WTC11 (cell line): Measurements from ENCODE around the gene ADAMTS12. TPM values are rescaled to one million over a fixed set of nuclear protein-coding genes. Genes with fewer than 3 reads are reported as not detected.

Experiments used
- ATAC-seq: fragments of 200-7000 bp; cut with Tn5 transposase; 2 replicates; pipeline ENCODE4 v1.10.0; 2021; ENCODE audit warnings: mild to moderate bottlenecking, moderate library complexity
- CTCF ChIA-PET: fragments of 300-600 bp; sonication (Branson Sonifier 250); formaldehyde crosslinking; loops from one replicate; lab custom pipeline; 2021; ENCODE audit warnings: antibody characterized with exemption; lab: Charles Lee
- POLR2A ChIA-PET: fragments of 350-600 bp; sonication (Branson Sonifier 250); formaldehyde crosslinking; loops from one replicate; lab custom pipeline; 2021; ENCODE audit warnings: antibody characterized with exemption; lab: Charles Lee
- DNase-seq: peaks from one replicate; pipeline ENCODE4 v3.0.0; 2021; ENCODE audit warnings: low spot score
- H3K27ac Mint-ChIP-seq: 2 replicates; pipeline ENCODE4 v1.8.0; 2021; ENCODE audit warnings: mixed read lengths
- H3K27me3 Mint-ChIP-seq: 2 replicates; pipeline ENCODE4 v1.8.0; 2021; ENCODE audit warnings: low read depth, mild to moderate bottlenecking, moderate library complexity, mixed read lengths
- H3K36me3 Mint-ChIP-seq: 2 replicates; pipeline ENCODE4 v1.8.0; 2021; ENCODE audit warnings: mixed read lengths
- H3K4me1 Mint-ChIP-seq: 2 replicates; pipeline ENCODE4 v1.8.0; 2022; ENCODE audit warnings: mixed read lengths
- H3K4me3 Mint-ChIP-seq: 2 replicates; pipeline ENCODE4 v1.8.0; 2021; ENCODE audit warnings: mild to moderate bottlenecking, moderate library complexity, mixed read lengths
- H3K9me3 Mint-ChIP-seq: 2 replicates; pipeline ENCODE4 v1.8.0; 2021; ENCODE audit warnings: mixed read lengths
- ATF3 ChIP-seq: sonication (generic); formaldehyde crosslinking; conservative IDR thresholded peaks from 2 replicates; pipeline ENCODE4 v1.8.1; 2022; ENCODE audit warnings: mild to moderate bottlenecking, missing genetic modification reagents
- CREB1 ChIP-seq: sonication (generic); formaldehyde crosslinking; IDR thresholded peaks from 2 replicates; pipeline ENCODE4 v1.8.0; 2023; ENCODE audit warnings: mild to moderate bottlenecking, missing genetic modification reagents
- CREM ChIP-seq: sonication (generic); formaldehyde crosslinking; IDR thresholded peaks from 2 replicates; pipeline ENCODE4 v1.8.1; 2022; ENCODE audit warnings: mild to moderate bottlenecking, missing genetic modification reagents, moderate library complexity
- EMX1 ChIP-seq: fragments of 250-450 bp; sonication (Bioruptor Pico); IDR thresholded peaks from 2 replicates; pipeline ENCODE4 v1.8.0; 2021; ENCODE audit warnings: mild to moderate bottlenecking
- ESRRA ChIP-seq: sonication (generic); formaldehyde crosslinking; IDR thresholded peaks from 2 replicates; pipeline ENCODE4 v1.8.1; 2022; ENCODE audit warnings: mild to moderate bottlenecking, missing genetic modification reagents, borderline replicate concordance
- ETV6 ChIP-seq: sonication (generic); formaldehyde crosslinking; IDR thresholded peaks from 2 replicates; pipeline ENCODE4 v1.8.1; 2022; ENCODE audit warnings: mild to moderate bottlenecking, missing genetic modification reagents
- FOXJ3 ChIP-seq: sonication (generic); formaldehyde crosslinking; IDR thresholded peaks from 2 replicates; pipeline ENCODE4 v1.9.0; 2021; ENCODE audit warnings: missing genetic modification reagents, mild to moderate bottlenecking, borderline replicate concordance
- FOXK1 ChIP-seq: sonication (generic); formaldehyde crosslinking; IDR thresholded peaks from 2 replicates; pipeline ENCODE4 v1.8.0; 2022; ENCODE audit warnings: mild to moderate bottlenecking, moderate library complexity, missing genetic modification reagents
- GABPB1 ChIP-seq: sonication (generic); formaldehyde crosslinking; IDR thresholded peaks from 2 replicates; pipeline ENCODE4 v1.8.1; 2023; ENCODE audit warnings: mild to moderate bottlenecking, missing genetic modification reagents
- GRHL2 ChIP-seq: fragments of 250-450 bp; sonication (Bioruptor Pico); IDR thresholded peaks from 2 replicates; pipeline ENCODE4 v1.8.0; 2022; ENCODE audit warnings: mild to moderate bottlenecking, moderate library complexity; ENCODE audit not compliant: insufficient replicate concordance, severe bottlenecking
- HMGA2 ChIP-seq: fragments of 250-450 bp; sonication (Bioruptor Pico); IDR thresholded peaks from 2 replicates; pipeline ENCODE4 v1.4.0; 2021; ENCODE audit warnings: mild to moderate bottlenecking, moderate library complexity
- NFATC4 ChIP-seq: fragments of 250-450 bp; sonication (Bioruptor Pico); IDR thresholded peaks from 2 replicates; pipeline ENCODE4 v1.9.0; 2021; ENCODE audit warnings: mild to moderate bottlenecking
- NFYB ChIP-seq: sonication (generic); formaldehyde crosslinking; conservative IDR thresholded peaks from 2 replicates; pipeline ENCODE4 v1.8.0; 2022; ENCODE audit warnings: low read depth, missing genetic modification reagents
- OVOL2 ChIP-seq: fragments of 250-450 bp; sonication (Bioruptor Pico); IDR thresholded peaks from 2 replicates; pipeline ENCODE4 v1.9.0; 2021; ENCODE audit warnings: mild to moderate bottlenecking, borderline replicate concordance
- SMAD3 ChIP-seq: sonication (generic); formaldehyde crosslinking; IDR thresholded peaks from 2 replicates; pipeline ENCODE4 v1.8.0; 2022; ENCODE audit warnings: missing genetic modification reagents, mild to moderate bottlenecking, borderline replicate concordance
- ZBTB21 ChIP-seq: sonication (generic); formaldehyde crosslinking; IDR thresholded peaks from 2 replicates; pipeline ENCODE4 v1.8.1; 2023; ENCODE audit warnings: mild to moderate bottlenecking, missing genetic modification reagents, borderline replicate concordance
- ZNF121 ChIP-seq: sonication (generic); formaldehyde crosslinking; IDR thresholded peaks from 2 replicates; pipeline ENCODE4 v1.8.0; 2023; ENCODE audit warnings: missing genetic modification reagents
- ZNF281 ChIP-seq: sonication (generic); formaldehyde crosslinking; IDR thresholded peaks from 2 replicates; pipeline ENCODE4 v1.8.0; 2023; ENCODE audit warnings: mild to moderate bottlenecking, missing genetic modification reagents
- ZNF396 ChIP-seq: fragments of 250-450 bp; sonication (Bioruptor Pico); IDR thresholded peaks from 2 replicates; pipeline ENCODE4 v1.8.0; 2021; ENCODE audit warnings: mild to moderate bottlenecking, moderate library complexity, borderline replicate concordance
- ZNF423 ChIP-seq: fragments of 250-450 bp; sonication (Bioruptor Pico); IDR thresholded peaks from 2 replicates; pipeline ENCODE4 v2.1.2; 2022; ENCODE audit warnings: mild to moderate bottlenecking, moderate library complexity
- total RNA-seq: library from RNA; stranded (reverse); gene quantifications from 3 replicates; pipeline ENCODE4 v1.2.3, GENCODE V29; 2021
- TF ChIP-seq, protein P1 (sequence below): fragments of 250-450 bp; sonication (Bioruptor Pico); IDR thresholded peaks from 2 replicates; pipeline ENCODE4 v1.9.0; 2021; ENCODE audit warnings: moderate library complexity, mild to moderate bottlenecking, inconsistent platforms, borderline replicate concordance
- TF ChIP-seq, protein P2 (sequence below): fragments of 200-600 bp; IDR thresholded peaks from 2 replicates; pipeline ENCODE4 v1.8.0; 2022; ENCODE audit warnings: antibody characterized with exemption
- TF ChIP-seq, protein P3 (sequence below): sonication (generic); formaldehyde crosslinking; IDR thresholded peaks from 2 replicates; pipeline ENCODE4 v1.8.0; 2023; ENCODE audit warnings: missing genetic modification reagents, mild to moderate bottlenecking, borderline replicate concordance

The ADAMTS12 gene
- total RNA-seq, 1 experiment from 2014 or later, result 13.5 TPM

DNA sequence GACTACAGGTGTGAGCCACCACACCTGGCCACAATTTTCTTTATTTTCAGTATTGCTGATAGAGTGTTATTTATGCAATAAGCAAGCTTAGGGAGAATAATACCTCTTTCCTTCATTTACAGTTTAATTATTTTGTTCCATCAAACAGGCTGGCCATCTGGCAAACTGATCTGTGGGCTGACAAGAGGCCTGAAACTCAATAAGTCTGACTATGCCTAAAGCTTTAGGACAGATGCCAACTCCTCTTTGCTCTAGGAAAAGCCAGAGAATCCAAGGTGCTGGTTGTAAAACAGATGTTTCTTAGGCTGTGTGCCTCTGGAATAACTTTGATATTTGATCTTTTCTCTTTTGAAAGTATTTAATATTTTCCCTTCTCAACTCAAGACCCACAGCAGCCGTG, 352.6 kb downstream of the ADAMTS12 start:
- peaks cover 10% of the 10 kb centered on the region for H3K9me3 Mint-ChIP-seq
- TF ChIP-seq NFATC4 (CRISPR knock-in tag), result no peak
- TF ChIP-seq SMAD3, result no peak
- TF ChIP-seq ZNF396, result no peak
- TF ChIP-seq NFYB (CRISPR knock-in tag), result no peak
- no peak for TF ChIP-seq GABPB1 (CRISPR knock-in tag)
- TF ChIP-seq ZBTB21 (CRISPR knock-in tag), result no peak
- no peak for TF ChIP-seq CREM (CRISPR knock-in tag)
- DNase-seq (no peak), ATAC-seq (no peak)
- H3K36me3 Mint-ChIP-seq, result no peaks in the 10 kb centered on the region; the same call in 1 of the 2 replicates
- H3K4me1 Mint-ChIP-seq, result peaks cover 3% of the 10 kb centered on the region; the same call in 1 of the 2 replicates
- ChIA-PET POLR2A (no interaction called here), CTCF (interaction anchor here (1.4 kb wide), 1 partner anchor 50 kb away, joined by 6 read pairs; no protein-coding TSS in a partner anchor)
- H3K4me3 Mint-ChIP-seq, result no peak overlapping the region
- H3K27ac Mint-ChIP-seq, result no peak overlapping the region
- peaks cover 34% of the 10 kb centered on the region for H3K27me3 Mint-ChIP-seq

DNA sequence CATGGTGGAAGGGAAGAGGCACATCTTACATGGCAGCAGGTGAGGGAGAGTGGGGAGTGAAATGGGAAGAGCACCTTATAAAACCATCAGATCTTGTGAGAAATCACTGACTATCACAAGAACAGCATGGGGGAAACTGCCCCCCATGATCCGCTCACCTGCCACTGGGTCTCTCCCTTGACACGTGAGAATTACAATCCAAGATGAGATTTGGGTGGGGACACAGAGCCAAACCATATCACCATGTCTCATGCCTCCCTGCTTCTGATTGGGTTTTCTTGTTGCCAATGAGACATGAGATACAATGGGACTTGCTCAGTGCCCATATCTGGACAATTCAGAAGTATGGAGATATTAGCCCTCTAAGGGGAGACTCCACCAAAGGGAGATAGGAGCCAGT, 353.6 kb downstream of the ADAMTS12 start:
- Mint-ChIP-seq H3K4me1 (peaks cover 3% of the 10 kb centered on the region; the same call in 1 of the 2 replicates), H3K27ac (no peak overlapping the region), H3K4me3 (no peak overlapping the region), H3K36me3 (no peaks in the 10 kb centered on the region; the same call in 1 of the 2 replicates), H3K27me3 (peaks cover 25% of the 10 kb centered on the region), H3K9me3 (peaks cover 10% of the 10 kb centered on the region)
- ChIA-PET POLR2A (no interaction called here), CTCF (interaction anchor here (0.6 kb wide), 1 partner anchor 1099 kb away, joined by 3 read pairs; no protein-coding TSS in a partner anchor)
- no peak for DNase-seq
- no peak for TF ChIP-seq OVOL2 (CRISPR knock-in tag)
- TF ChIP-seq, protein P1, sequence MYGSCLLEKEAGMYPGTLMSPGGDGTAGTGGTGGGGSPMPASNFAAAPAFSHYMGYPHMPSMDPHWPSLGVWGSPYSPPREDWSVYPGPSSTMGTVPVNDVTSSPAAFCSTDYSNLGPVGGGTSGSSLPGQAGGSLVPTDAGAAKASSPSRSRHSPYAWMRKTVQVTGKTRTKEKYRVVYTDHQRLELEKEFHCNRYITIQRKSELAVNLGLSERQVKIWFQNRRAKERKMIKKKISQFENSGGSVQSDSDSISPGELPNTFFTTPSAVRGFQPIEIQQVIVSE (CRISPR knock-in tag), result no peak
- no peak for TF ChIP-seq EMX1 (CRISPR knock-in tag)
- no peak for TF ChIP-seq HMGA2 (CRISPR knock-in tag)
- TF ChIP-seq CREB1 (CRISPR knock-in tag), result no peak
- TF ChIP-seq ZNF423 (CRISPR knock-in tag), result no peak
- TF ChIP-seq FOXJ3, result no peak
- TF ChIP-seq FOXK1 (CRISPR knock-in tag), result no peak
- TF ChIP-seq NFYB (CRISPR knock-in tag), result no peak
- ATAC-seq, result no peak

DNA sequence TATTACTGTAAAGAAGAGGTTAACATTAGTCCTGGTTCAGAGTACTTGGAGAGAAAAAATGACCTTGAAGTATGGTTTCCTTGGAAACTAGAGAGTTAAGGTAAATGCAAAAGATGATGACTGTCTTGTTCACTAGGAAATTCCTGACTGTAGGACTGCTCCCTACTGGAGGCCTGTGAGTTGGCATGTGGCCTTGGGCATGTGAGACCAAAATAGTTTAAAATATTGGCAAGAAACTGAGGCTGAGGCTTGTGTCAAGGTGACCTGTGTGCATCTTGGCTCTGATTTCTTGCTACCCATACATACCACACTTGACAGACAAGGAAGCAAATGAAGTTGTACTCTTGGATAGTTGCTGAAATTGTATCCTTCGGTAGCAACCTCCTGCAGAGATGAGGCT, 354.6 kb downstream of the ADAMTS12 start:
- no peak overlapping the region for H3K4me3 Mint-ChIP-seq
- H3K9me3 Mint-ChIP-seq, result peaks cover 10% of the 10 kb centered on the region
- no peak for ATAC-seq
- DNase-seq, result no peak
- no peak overlapping the region for H3K27ac Mint-ChIP-seq
- ChIA-PET POLR2A (no interaction called here), CTCF (no interaction called here)
- peaks cover 17% of the 10 kb centered on the region for H3K27me3 Mint-ChIP-seq
- H3K4me1 Mint-ChIP-seq, result peaks cover 3% of the 10 kb centered on the region; the same call in 1 of the 2 replicates
- H3K36me3 Mint-ChIP-seq, result no peaks in the 10 kb centered on the region; the same call in 1 of the 2 replicates
- TF ChIP-seq ETV6 (CRISPR knock-in tag) (no peak), ZNF281 (CRISPR knock-in tag) (no peak), GRHL2 (CRISPR knock-in tag) (no peak), ATF3 (CRISPR knock-in tag) (no peak), ZNF121 (CRISPR knock-in tag) (no peak), ESRRA (CRISPR knock-in tag) (no peak), NFATC4 (CRISPR knock-in tag) (no peak)
- TF ChIP-seq, protein P2, sequence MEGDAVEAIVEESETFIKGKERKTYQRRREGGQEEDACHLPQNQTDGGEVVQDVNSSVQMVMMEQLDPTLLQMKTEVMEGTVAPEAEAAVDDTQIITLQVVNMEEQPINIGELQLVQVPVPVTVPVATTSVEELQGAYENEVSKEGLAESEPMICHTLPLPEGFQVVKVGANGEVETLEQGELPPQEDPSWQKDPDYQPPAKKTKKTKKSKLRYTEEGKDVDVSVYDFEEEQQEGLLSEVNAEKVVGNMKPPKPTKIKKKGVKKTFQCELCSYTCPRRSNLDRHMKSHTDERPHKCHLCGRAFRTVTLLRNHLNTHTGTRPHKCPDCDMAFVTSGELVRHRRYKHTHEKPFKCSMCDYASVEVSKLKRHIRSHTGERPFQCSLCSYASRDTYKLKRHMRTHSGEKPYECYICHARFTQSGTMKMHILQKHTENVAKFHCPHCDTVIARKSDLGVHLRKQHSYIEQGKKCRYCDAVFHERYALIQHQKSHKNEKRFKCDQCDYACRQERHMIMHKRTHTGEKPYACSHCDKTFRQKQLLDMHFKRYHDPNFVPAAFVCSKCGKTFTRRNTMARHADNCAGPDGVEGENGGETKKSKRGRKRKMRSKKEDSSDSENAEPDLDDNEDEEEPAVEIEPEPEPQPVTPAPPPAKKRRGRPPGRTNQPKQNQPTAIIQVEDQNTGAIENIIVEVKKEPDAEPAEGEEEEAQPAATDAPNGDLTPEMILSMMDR, result no peak
- TF ChIP-seq, protein P3, sequence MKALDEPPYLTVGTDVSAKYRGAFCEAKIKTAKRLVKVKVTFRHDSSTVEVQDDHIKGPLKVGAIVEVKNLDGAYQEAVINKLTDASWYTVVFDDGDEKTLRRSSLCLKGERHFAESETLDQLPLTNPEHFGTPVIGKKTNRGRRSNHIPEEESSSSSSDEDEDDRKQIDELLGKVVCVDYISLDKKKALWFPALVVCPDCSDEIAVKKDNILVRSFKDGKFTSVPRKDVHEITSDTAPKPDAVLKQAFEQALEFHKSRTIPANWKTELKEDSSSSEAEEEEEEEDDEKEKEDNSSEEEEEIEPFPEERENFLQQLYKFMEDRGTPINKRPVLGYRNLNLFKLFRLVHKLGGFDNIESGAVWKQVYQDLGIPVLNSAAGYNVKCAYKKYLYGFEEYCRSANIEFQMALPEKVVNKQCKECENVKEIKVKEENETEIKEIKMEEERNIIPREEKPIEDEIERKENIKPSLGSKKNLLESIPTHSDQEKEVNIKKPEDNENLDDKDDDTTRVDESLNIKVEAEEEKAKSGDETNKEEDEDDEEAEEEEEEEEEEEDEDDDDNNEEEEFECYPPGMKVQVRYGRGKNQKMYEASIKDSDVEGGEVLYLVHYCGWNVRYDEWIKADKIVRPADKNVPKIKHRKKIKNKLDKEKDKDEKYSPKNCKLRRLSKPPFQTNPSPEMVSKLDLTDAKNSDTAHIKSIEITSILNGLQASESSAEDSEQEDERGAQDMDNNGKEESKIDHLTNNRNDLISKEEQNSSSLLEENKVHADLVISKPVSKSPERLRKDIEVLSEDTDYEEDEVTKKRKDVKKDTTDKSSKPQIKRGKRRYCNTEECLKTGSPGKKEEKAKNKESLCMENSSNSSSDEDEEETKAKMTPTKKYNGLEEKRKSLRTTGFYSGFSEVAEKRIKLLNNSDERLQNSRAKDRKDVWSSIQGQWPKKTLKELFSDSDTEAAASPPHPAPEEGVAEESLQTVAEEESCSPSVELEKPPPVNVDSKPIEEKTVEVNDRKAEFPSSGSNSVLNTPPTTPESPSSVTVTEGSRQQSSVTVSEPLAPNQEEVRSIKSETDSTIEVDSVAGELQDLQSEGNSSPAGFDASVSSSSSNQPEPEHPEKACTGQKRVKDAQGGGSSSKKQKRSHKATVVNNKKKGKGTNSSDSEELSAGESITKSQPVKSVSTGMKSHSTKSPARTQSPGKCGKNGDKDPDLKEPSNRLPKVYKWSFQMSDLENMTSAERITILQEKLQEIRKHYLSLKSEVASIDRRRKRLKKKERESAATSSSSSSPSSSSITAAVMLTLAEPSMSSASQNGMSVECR (CRISPR knock-in tag), result no peak
